Loucy (cell line): ENCODE measurements around the gene CUX1.

Source experiments
- H2AFZ ChIP-seq: fragments of 200-600 bp; sonication (generic); 2 replicates; pipeline ENCODE4 v1.6.0; 2016; ENCODE audit warnings: antibody characterized with exemption, mild to moderate bottlenecking, low read length, moderate library complexity
- H3F3A ChIP-seq: fragments of 200-600 bp; 2 replicates; pipeline ENCODE4 v1.6.0; 2016; ENCODE audit warnings: antibody characterized with exemption, low read depth, mild to moderate bottlenecking
- H3K27me3 ChIP-seq: fragments of 200-600 bp; sonication (generic); 2 replicates; pipeline ENCODE4 v1.6.1; 2014; ENCODE audit warnings: low read length, mild to moderate bottlenecking; ENCODE audit not compliant: insufficient read depth, poor library complexity, severe bottlenecking
- H3K36me3 ChIP-seq: fragments of 200-600 bp; sonication (generic); 2 replicates; pipeline ENCODE4 v1.6.1; 2016; ENCODE audit warnings: low read length; ENCODE audit not compliant: insufficient read depth
- H3K4me1 ChIP-seq: fragments of 200-600 bp; sonication (generic); 2 replicates; pipeline ENCODE4 v1.5.1; 2014; ENCODE audit warnings: low read length, mild to moderate bottlenecking; ENCODE audit not compliant: insufficient read depth, poor library complexity, severe bottlenecking
- H3K4me2 ChIP-seq: fragments of 200-600 bp; sonication (generic); 2 replicates; pipeline ENCODE4 v1.6.0; 2014; ENCODE audit warnings: antibody characterized with exemption, low read length, low read depth, mild to moderate bottlenecking; ENCODE audit not compliant: poor library complexity, severe bottlenecking
- H3K4me3 ChIP-seq: fragments of 200-600 bp; sonication (generic); 2 replicates; pipeline ENCODE4 v1.5.1; 2014; ENCODE audit warnings: low read length, mild to moderate bottlenecking, mixed read lengths; ENCODE audit not compliant: poor library complexity, severe bottlenecking
- H3K79me2 ChIP-seq: fragments of 200-600 bp; sonication (generic); 2 replicates; pipeline ENCODE4 v1.6.1; 2014; ENCODE audit warnings: low read length; ENCODE audit not compliant: insufficient read depth
- H3K9ac ChIP-seq: fragments of 200-600 bp; sonication (generic); 2 replicates; pipeline ENCODE4 v1.6.0; 2014; ENCODE audit warnings: mild to moderate bottlenecking, low read depth, low read length, moderate library complexity; ENCODE audit not compliant: poor library complexity, severe bottlenecking
- H3K9me2 ChIP-seq: fragments of 200-600 bp; sonication (generic); replicated peaks from 2 replicates; pipeline ENCODE4 v1.6.1; 2016; ENCODE audit warnings: low read depth, low read length, mixed read lengths
- H3K9me3 ChIP-seq: fragments of 200-600 bp; sonication (generic); 2 replicates; pipeline ENCODE4 v1.6.1; 2014; ENCODE audit warnings: mild to moderate bottlenecking, antibody characterized with exemption, low read length, low read depth; ENCODE audit not compliant: insufficient read depth
- H4K20me1 ChIP-seq: fragments of 200-600 bp; sonication (generic); 2 replicates; pipeline ENCODE4 v1.6.0; 2014; ENCODE audit warnings: antibody characterized with exemption, low read length, mild to moderate bottlenecking; ENCODE audit not compliant: insufficient read depth, poor library complexity, severe bottlenecking
- EZH2phosphoT487 ChIP-seq: fragments of 200-600 bp; IDR thresholded peaks from 2 replicates; pipeline ENCODE4 v1.6.1; 2018; ENCODE audit warnings: antibody characterized with exemption, mild to moderate bottlenecking, moderate library complexity, borderline replicate concordance
- TF ChIP-seq, protein P1 (sequence below): fragments of 200-600 bp; sonication (generic); conservative IDR thresholded peaks from 2 replicates; pipeline ENCODE4 v1.5.1; 2014; ENCODE audit warnings: mild to moderate bottlenecking, antibody characterized with exemption, low read length

Gene CUX1

DNA sequence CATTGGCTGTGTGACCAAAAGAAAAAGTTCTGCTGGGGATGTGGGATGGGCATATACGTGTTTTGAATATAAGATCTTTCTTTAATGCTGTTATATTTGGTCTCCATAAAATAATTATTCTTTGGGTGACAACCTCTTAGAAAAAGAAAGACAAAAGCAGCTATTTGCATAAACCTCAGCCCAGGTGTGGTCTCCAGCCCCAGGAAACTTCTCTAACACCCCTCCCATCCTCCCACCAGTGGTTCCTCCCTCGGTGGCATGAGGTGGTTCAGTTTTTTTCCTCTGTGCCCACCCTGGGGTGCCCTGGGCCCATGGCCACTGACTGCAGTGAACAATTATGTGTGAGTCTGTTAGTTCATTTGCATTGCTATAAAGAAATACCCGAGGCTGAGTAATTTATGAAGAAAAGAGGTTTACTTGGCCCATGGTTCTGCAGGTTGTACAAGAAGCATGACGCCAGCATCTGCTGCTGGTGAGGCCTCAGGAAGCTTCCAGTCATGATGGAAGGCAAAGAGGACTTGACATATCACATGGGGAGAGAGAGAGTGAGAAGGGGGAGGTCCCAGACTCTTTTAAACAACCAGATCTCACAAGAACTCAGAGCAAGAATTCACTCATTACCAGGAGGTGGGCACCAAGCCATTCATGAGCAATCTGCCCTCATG is 165.9 kb downstream of the CUX1 start:
- no peaks in the 10 kb centered on the region for H3K27me3 ChIP-seq
- H3K9ac ChIP-seq = no peak overlapping the region
- H3K79me2 ChIP-seq = peaks cover 78% of the 10 kb centered on the region
- H3K4me3 ChIP-seq = no peak overlapping the region
- no peaks in the 10 kb centered on the region for H3F3A ChIP-seq
- no peaks in the 10 kb centered on the region for H3K9me3 ChIP-seq
- peaks cover 9% of the 10 kb centered on the region for H3K4me1 ChIP-seq
- H4K20me1 ChIP-seq = peaks cover 16% of the 10 kb centered on the region
- peaks cover 14% of the 10 kb centered on the region; the same call in 1 of the 2 replicates for H3K36me3 ChIP-seq
- no peak overlapping the region for H2AFZ ChIP-seq
- H3K4me2 ChIP-seq = no peak overlapping the region
- TF ChIP-seq EZH2phosphoT487 = no peak
- TF ChIP-seq, protein P1, sequence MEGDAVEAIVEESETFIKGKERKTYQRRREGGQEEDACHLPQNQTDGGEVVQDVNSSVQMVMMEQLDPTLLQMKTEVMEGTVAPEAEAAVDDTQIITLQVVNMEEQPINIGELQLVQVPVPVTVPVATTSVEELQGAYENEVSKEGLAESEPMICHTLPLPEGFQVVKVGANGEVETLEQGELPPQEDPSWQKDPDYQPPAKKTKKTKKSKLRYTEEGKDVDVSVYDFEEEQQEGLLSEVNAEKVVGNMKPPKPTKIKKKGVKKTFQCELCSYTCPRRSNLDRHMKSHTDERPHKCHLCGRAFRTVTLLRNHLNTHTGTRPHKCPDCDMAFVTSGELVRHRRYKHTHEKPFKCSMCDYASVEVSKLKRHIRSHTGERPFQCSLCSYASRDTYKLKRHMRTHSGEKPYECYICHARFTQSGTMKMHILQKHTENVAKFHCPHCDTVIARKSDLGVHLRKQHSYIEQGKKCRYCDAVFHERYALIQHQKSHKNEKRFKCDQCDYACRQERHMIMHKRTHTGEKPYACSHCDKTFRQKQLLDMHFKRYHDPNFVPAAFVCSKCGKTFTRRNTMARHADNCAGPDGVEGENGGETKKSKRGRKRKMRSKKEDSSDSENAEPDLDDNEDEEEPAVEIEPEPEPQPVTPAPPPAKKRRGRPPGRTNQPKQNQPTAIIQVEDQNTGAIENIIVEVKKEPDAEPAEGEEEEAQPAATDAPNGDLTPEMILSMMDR = no peak
- no peaks in the 10 kb centered on the region for H3K9me2 ChIP-seq

DNA sequence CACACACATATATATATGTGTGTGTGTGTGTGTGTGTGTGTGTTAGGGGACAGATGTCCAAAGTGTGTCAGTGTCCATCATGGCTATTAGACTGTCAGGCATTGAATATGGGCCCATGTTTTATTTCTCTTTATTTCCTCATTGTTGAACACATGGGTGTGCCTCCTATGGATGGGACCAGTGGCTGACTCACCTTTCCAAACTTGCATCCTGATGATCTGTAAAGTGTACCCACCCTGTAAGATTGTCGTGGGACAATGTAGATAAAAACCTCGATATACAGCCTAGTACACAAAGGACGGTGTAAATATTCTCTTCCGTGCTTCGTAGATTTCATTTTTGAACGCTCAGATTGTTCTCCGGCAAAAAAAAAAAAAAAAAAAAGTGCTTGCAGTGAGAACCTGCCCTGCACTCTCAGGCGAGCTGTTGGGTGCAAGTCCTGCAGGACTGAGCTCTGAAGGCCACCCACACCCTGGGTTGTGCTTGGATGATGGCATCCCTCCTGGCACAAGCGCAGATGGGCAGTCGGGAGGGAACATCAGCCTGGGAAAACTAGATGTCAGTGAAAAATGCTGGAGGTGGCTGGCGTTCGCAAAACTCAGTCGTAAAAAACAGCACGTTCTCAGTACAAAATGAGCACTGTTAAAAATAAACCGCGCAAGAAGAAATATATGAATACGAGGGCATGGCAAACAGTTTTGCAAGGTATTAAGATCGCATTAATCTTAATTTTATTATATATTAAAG is 166.9 kb downstream of the CUX1 start:
- Histone ChIP-seq H3K9me2 (no peaks in the 10 kb centered on the region), H4K20me1 (peaks cover 18% of the 10 kb centered on the region), H2AFZ (no peak overlapping the region), H3K4me2 (no peak overlapping the region), H3K36me3 (peaks cover 14% of the 10 kb centered on the region; the same call in 1 of the 2 replicates), H3K4me1 (peaks cover 9% of the 10 kb centered on the region), H3K79me2 (peaks cover 75% of the 10 kb centered on the region), H3K27me3 (no peaks in the 10 kb centered on the region), H3K4me3 (no peak overlapping the region), H3F3A (no peaks in the 10 kb centered on the region), H3K9ac (no peak overlapping the region), H3K9me3 (no peaks in the 10 kb centered on the region)
- TF ChIP-seq, protein P1 = no peak
- no peak for TF ChIP-seq EZH2phosphoT487

DNA sequence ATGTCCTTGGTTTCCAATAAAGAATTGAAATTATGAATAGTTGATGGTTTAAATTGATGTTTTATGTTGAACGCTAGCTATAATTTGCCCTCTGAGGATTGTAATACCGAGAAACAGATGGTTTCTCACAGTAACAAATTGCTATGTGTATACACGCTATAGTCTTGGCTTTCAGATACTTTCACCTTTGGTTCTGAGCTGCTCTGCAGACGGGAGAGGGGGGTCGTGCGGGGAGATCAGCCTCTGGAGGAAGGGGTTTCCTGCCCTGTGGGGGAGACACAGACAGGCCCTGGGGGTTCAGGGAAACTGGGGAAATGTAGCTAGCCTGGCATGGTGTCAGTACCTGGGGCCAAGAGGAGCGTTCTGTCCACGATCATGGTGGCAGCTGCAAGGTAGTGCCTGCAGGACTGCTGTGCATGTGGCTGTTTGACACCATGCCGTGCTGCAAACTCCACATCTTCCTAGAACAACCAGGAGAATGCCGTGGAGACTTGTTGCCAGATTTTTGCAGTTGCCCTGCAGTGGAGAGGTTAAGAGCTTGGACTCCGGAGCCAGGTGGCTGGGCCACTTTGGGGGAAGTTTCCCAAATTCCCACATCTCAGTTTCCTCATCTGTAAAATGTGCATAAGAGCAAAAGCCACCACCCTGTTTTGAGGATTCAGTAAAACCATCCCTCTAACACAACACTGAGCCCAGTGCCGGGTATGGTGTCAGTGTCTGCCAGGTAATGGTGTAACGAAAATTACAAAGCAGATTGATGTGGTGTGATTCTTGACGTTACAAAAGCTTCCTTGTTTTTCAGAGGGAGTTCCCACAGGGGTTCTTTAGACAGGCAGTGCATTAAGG is 167.9 kb downstream of the CUX1 start:
- peaks cover 23% of the 10 kb centered on the region for H4K20me1 ChIP-seq
- H3K79me2 ChIP-seq = peaks cover 76% of the 10 kb centered on the region
- H3F3A ChIP-seq = no peaks in the 10 kb centered on the region
- H3K36me3 ChIP-seq = peaks cover 22% of the 10 kb centered on the region; the same call in 1 of the 2 replicates
- no peak overlapping the region for H3K4me2 ChIP-seq
- H3K4me1 ChIP-seq = peaks cover 9% of the 10 kb centered on the region
- no peaks in the 10 kb centered on the region for H3K9me2 ChIP-seq
- TF ChIP-seq, protein P1 = no peak
- no peak for TF ChIP-seq EZH2phosphoT487
- no peak overlapping the region for H2AFZ ChIP-seq
- H3K27me3 ChIP-seq = no peaks in the 10 kb centered on the region
- no peak overlapping the region for H3K9ac ChIP-seq
- no peaks in the 10 kb centered on the region for H3K9me3 ChIP-seq
- H3K4me3 ChIP-seq = no peak overlapping the region
